Fibroblast of skin of abdomen (primary cell): ENCODE measurements around the gene ZNF865.

Experiments
- DNase-seq: peaks from one replicate; pipeline ENCODE4 v3.0.0-alpha.2; 2013

The ZNF865 gene

GRCh38 chr19:55646889-55647731, 41.7 kb downstream of the ZNF865 start:
- no peak for DNase-seq

GRCh38 chr19:55647732-55648584, 42.5 kb downstream of the ZNF865 start, which contains the start of gene CCDC106:
TSS of gene CCDC106 (plus strand) at chr19:55648212. CDS start at chr19:55649047, 835 bp downstream.
- DNase-seq = peak; percentile 82

GRCh38 chr19:55648585-55649267, 43.3 kb downstream of the ZNF865 start:
- no peak for DNase-seq

GRCh38 chr19:55649268-55650125, 44.0 kb downstream of the ZNF865 start:
- no peak for DNase-seq

- DNase-seq = no peak
Measured at GRCh38 chr19:55650126-55650557, 44.7 kb downstream of the ZNF865 start.

- no peak for DNase-seq
Measured at GRCh38 chr19:55650602-55651230, 45.3 kb downstream of the ZNF865 start.

GRCh38 chr19:55651236-55651635, 45.8 kb downstream of the ZNF865 start:
- DNase-seq = no peak

- no peak for DNase-seq
Measured at GRCh38 chr19:55652311-55653128, 47.1 kb downstream of the ZNF865 start.

- peak; percentile 99 for DNase-seq
Measured at GRCh38 chr19:55653651-55654322, 48.3 kb downstream of the ZNF865 start.

GRCh38 chr19:55654323-55654867, 48.9 kb downstream of the ZNF865 start:
- peak; percentile 99 for DNase-seq

- peak; percentile 91 for DNase-seq
Measured at GRCh38 chr19:55654868-55655647, 49.6 kb downstream of the ZNF865 start, which contains the start of gene U2AF2. TSS of gene U2AF2 (plus strand) at chr19:55655035. CDS start at chr19:55655105, 70 bp downstream.

GRCh38 chr19:55655648-55656040, 50.2 kb downstream of the ZNF865 start:
- DNase-seq = no peak

- DNase-seq = no peak
Measured at GRCh38 chr19:55656552-55656951, 51.1 kb downstream of the ZNF865 start.

GRCh38 chr19:55656988-55657747, 51.7 kb downstream of the ZNF865 start:
- no peak for DNase-seq

GRCh38 chr19:55658846-55659459, 53.5 kb downstream of the ZNF865 start:
- DNase-seq = no peak

GRCh38 chr19:55659822-55660221, 54.4 kb downstream of the ZNF865 start:
- no peak for DNase-seq

- DNase-seq = no peak
Measured at GRCh38 chr19:55660404-55660803, 55.0 kb downstream of the ZNF865 start.
